ENCODE measurements around the gene CLN3. TPM values are rescaled to one million over a fixed set of nuclear protein-coding genes. Genes with fewer than 3 reads are reported as not detected.

Gene CLN3
- total RNA-seq, 1 experiment from 2014 or later, result 60.9 TPM

- TF ChIP-seq REST (IDR thresholded peaks at IDR 0.05; ENCODE audit: insufficient read depth in 1 of 2, low read depth in 2 of 2, low read length in 1 of 2) (no peak), POLR2AphosphoS5 (IDR thresholded peaks at IDR 0.05; ENCODE audit: low read depth, low read length) (peak; percentile 88), TCF7L2 (IDR thresholded peaks at IDR 0.05; ENCODE audit: low read depth, low read length) (no peak)
- CTCF ChIA-PET, result no interaction called here
- peak; percentile 90 for ATAC-seq
- DNase-seq (ENCODE audit: low read depth, low spot score), result peak; percentile 75
- Histone ChIP-seq H3K36me3 (ENCODE audit: control insufficient read depth, insufficient read depth, low read length) (no peaks in the 10 kb centered on the region), H3K4me1 (ENCODE audit: control insufficient read depth, insufficient read depth, low read length) (peaks cover 17% of the 10 kb centered on the region; the same call in 1 of the 2 replicates), H3K4me3 (ENCODE audit: low read depth in 2 of 2, low read length in 2 of 2) (peak within 1 kb of the TSS; percentile 50 to 63), H3K9me3 (ENCODE audit: control insufficient read depth, insufficient read depth, low read depth, low read length) (no peaks in the 10 kb centered on the region), H3K27me3 (ENCODE audit: control insufficient read depth, insufficient read depth, low read length) (no peaks in the 10 kb centered on the region), H3K27ac (ENCODE audit: low read length) (peak within 1 kb of the TSS; percentile 88)
- POLR2A ChIA-PET, result interaction anchor here (0.5 to 0.7 kb wide), 2 partner anchors 15 to 34 kb away, joined by 3 to 7 read pairs; partner anchors contain the start of gene SGF29
- intact Hi-C loops (cut with micrococcal nuclease; ENCODE audit: unreplicated experiment), result no loop called here
- no TSS peak for BruUV-seq (replicated peaks)
- in situ Hi-C loops (cut with HindIII; ENCODE audit: low pct_unique_long_range_greater_than_20kb, low sequenced_read_pairs), result no loop called here
These were observed 47.1 kb upstream of the CLN3 start, which contains the start of gene NUPR1 for GRCh38 chr16:28538733-28539596. TSS of gene NUPR1 (minus strand) at chr16:28538974. CDS start at chr16:28538907, 67 bp downstream.

DNA sequence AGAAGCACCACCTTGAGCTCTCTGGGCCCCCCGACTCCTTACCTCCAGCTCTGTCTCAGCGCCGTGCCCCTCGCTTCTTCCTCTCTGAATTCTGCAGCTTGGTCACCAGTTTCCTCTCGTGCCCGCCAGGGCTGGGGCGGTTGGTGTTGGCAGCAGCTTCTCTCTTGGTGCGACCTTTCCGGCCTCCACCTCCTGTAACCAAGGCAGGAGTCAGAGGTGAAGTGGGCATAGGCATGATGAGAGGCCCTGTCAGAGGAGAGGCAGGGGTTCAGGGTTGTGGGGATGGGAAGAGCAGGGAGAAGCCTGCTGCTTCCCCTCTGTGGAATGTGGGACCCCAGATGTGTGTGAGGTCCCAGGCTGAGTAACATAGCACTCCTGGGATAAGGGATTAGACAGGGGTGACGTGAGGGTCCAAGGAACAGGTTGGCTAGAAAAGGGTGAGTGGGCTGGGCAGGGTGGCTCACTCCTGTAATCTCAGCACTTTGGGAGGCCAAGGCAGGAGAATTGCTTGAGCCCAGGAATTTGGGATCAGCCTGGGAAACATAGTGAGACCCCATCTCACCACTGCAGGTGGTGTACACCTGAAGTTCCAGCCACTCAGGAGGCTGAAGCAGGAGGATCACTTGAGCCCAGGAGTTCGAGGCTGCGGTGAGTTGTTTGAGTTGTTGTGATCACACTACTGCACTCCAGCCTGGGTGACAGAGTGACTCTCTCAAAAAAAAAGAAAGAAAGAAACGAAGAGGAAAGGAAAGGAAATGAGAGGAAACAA lies 46.3 kb upstream of the CLN3 start:
- no peaks in the 10 kb centered on the region for H3K36me3 ChIP-seq (ENCODE audit: control insufficient read depth, insufficient read depth, low read length)
- ChIA-PET CTCF (no interaction called here), POLR2A (interaction anchor here (0.5 kb wide), 1 partner anchor 16 kb away, joined by 7 read pairs; the partner anchor contains the start of gene SGF29)
- H3K9me3 ChIP-seq (ENCODE audit: control insufficient read depth, insufficient read depth, low read depth, low read length), result no peaks in the 10 kb centered on the region
- peak overlapping the region; percentile 88 for H3K27ac ChIP-seq (ENCODE audit: low read length)
- H3K27me3 ChIP-seq (ENCODE audit: control insufficient read depth, insufficient read depth, low read length), result no peaks in the 10 kb centered on the region
- H3K4me1 ChIP-seq (ENCODE audit: control insufficient read depth, insufficient read depth, low read length), result peaks cover 16% of the 10 kb centered on the region; the same call in 1 of the 2 replicates
- H3K4me3 ChIP-seq (ENCODE audit: low read depth in 2 of 2, low read length in 2 of 2), result peak overlapping the region; percentile 50 to 63
- 0 out of 2 replicates have a peak, but pooled peaks have one; percentile 6 for ATAC-seq
- intact Hi-C loops (cut with micrococcal nuclease; ENCODE audit: unreplicated experiment), result no loop called here
- TF ChIP-seq CTCF (IDR thresholded peaks at IDR 0.05) (no peak), TCF7L2 (IDR thresholded peaks at IDR 0.05; ENCODE audit: low read depth, low read length) (no peak)
- in situ Hi-C loops (cut with HindIII; ENCODE audit: low pct_unique_long_range_greater_than_20kb, low sequenced_read_pairs), result no loop called here
- no peak for DNase-seq (ENCODE audit: low read depth, low spot score)
- no TSS peak for BruUV-seq (replicated peaks)

Measured in Panc1 (cell line).